ENCODE data around the gene NTN1.
"Not testable (repeated sequence)": the region's sequence is repeated elsewhere in the genome, so short reads cannot be mapped to it uniquely, and the experiment has no call there.

Gene NTN1

DNA sequence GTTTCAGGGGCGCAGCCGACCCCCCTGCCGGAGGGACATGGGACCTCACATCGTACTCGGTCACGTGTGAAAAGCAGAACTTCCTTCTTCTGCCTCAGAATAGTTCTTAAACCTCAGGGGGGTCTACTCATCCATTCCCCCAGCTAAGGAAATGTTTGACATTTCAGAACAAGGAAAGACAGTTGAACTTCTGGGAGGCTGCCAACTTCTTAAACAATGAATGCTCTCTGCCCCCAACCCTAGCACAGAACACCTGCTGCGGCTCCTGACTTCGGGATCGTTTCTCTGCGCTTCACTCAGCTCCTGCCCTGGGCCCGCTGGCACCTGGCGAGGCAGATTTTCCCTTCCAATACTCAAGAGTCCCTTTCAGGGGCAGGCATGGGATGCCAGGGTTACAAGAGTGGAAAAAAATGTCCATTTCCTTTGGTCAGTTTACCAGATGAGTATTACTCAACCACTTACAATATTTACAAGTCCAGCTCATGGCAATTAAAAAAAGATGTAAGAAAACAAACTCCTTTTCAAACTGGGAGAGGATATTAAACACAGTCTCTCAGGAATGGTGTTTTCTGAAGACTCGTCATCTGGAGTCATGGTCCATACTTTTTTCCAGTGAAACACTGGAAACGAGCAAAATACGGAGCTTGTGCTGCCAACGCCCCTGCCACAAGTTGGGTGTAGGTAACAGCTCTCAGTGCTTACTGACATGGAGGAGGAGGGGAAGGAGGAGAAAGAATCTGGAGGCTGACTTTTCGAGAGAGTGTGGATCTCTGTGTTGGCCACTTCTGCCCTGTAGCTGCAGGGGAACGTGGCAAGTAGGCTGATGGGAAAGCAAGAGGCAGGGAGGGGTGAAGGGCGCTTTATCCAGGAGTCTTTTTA is 235.7 kb downstream of the NTN1 start:
- DNase-seq: peak; percentile 24 to 58

DNA sequence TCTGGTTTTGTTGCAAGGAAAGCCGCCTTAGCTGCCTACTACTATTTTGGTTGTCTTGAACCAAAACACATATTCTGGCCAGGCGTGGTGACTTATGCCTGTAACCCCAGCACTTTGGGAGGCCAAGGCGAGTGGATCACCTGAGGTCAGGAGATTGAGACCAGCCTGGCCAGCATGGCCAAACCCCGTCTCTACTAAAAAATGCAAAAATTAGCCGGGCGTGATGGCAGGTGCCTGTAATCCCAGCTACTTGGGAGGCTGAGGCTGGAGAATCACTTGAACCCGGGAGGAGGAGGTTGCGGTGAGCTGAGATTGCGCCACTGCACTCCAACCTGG is 236.3 kb downstream of the NTN1 start:
- not testable (repeated sequence) for DNase-seq

DNA sequence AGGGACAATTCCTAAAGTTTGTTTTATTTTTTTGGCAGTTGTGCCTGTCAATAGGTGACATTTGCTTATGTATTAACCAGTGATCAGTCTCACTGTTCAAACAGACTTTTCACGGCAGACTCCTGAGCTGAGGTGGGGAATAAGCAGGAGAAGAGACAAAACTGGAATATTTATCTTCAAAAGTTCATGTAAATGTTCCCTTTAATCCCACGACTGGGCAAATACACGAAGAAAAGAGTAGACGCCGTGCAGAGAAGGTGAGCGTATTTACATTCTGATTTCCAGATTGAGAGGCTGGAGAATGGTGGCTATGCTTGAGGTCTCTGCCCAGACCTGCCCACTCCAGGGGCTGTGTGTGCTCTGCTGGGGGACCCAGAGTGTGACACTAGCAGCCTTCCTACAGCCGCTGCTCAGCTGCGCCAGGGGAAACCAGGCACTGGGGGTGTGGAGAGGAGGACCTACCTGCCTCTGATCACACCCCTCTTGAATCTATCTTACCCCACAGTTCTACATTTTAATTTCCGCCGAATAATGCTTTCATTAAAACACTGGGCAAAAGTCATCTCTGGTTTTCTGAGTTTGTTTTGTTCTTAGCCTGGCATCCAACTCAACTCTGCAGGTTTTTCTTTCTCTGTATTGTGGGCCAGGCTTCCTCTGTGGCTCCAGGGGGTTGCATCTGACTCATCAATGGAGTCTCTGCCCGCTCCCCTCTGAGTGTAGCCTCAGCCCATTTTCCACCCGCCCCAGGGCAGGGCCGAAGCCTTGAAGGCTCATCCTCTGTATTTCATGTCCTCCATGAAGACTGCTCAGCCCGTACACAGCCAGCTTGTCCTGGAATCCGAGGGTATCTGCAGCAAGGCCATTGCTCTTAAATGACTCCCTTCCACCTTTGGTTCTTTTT is 237.1 kb downstream of the NTN1 start:
- no peak for DNase-seq

DNA sequence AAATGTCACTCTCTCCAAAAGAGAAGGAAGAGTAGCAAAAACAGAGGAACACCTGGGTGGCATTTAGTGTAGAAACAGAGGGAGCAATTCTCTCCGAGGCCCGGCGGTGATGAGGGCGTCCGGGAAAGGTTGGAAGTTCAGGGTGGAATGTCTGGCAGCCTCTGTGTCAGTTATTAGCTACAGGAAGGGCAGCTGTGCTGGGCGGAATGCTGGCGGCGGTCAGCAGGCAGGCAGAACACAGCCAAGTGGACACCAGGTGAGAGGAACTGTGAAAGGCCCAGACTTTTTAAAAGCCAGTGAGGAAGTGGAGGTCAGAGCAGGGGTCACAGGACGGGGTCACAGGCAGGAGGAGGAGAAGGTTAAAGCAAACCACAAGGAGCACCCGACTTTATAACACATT is 238.1 kb downstream of the NTN1 start:
- DNase-seq: no peak

DNA sequence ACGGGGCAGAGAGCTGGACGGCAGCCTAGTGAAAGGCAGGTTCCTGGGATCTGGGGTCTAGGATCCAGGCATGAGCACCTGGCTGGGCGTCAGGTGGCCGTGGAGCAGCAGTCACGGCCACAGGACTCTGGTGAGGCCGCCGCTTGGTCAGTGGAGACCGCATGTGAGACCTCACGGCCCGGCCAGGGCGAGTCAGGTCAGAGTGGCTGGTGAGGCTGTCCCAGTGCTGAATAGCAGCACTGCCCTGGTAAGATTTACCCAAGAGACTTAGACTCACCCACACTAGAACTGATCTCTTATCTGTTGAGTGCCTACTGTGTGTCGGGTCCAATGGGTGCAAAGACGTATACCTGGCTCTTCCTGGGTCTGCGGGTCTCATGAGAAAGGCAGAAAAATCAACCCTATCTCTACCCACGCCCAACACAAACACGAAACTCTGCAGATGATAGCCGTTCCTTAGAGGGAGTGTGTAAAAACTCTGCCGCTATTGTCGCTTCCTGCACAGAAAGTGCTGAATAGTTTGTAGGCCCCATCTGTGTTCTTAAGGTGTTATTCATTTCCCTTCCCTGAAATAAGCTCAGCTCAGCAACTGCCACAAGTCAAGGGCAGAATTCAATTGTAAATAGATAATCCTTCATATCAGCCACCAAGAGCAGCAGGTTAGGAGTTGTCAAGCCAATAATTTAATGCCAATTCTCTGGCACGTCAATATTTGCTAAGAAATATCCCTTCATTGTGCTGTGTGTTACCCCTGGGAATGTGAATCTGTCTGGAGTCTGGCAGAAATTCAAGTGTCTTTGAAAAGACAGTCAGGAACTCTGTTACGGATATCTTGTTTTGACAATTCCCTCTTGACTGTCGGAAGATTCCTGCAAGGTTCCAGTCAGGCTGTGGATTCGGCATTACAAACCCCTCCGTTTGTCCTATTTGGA is 240.0 kb downstream of the NTN1 start:
- no peak for DNase-seq

GRCh38 chr17:9266031-9266680 is 244.8 kb downstream of the NTN1 start:
- DNase-seq: no peak

GRCh38 chr17:9266697-9267117 is 245.4 kb downstream of the NTN1 start:
- no peak for DNase-seq

- DNase-seq: no peak
These were observed 247.2 kb downstream of the NTN1 start for GRCh38 chr17:9268546-9268945.

DNA sequence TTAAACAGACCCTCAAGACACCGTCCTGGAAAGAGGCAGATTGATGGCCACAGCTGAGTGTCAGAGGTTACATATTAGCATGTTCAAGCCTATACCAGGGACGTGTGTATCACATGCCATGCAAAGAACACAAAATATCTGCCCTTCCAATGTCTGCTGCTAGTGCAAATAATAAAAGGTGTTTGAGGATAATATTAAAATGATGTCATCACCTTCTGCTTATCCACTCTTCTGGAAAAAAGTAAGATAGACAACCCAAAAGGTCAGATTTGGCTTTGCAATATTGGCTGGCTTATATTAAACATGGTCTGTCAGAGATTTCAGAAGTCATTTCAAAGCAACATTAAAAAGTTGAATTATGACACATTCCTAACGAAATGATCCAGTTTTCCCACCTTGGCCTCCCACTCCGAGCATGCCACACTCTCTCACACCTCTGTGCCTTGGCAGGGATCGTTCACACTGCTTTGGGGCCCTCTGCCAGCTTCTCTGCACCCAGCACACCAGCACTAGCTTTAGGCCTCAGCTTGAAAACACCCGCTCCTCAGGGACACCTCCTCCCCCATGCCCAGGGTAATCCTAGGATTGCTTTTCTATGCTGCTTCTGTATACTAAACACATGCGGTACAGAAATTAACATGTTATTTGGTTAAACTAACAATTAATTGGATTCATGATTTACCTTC is 248.2 kb downstream of the NTN1 start:
- no peak for DNase-seq

- DNase-seq: no peak
These were observed 249.6 kb downstream of the NTN1 start for GRCh38 chr17:9270921-9271320.

DNA sequence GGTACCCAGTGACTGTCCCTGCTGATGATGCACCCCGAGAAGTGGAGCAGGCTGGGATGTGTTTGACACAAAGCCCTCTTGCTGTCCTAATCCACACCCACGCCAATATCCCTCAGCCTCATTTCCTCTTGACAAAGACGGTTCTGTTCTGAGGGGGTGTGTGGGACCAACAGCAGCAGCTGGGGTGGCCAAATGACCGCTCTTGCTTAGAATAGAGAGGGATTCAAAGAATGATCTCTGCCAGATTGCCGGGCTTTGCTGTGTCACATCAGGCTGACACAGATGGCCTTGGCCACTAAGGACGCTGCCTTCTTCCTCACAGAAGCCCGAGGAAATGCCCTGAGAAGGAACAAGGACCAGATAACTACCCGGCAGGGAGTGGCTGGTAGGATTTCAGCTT is 250.7 kb downstream of the NTN1 start:
- no peak for DNase-seq

- DNase-seq: no peak
These were observed 251.3 kb downstream of the NTN1 start for GRCh38 chr17:9272501-9273200.

- DNase-seq: no peak
These were observed 252.4 kb downstream of the NTN1 start for GRCh38 chr17:9273428-9274391.

- DNase-seq: no peak
These were observed 253.7 kb downstream of the NTN1 start for GRCh38 chr17:9274973-9275372.

DNA sequence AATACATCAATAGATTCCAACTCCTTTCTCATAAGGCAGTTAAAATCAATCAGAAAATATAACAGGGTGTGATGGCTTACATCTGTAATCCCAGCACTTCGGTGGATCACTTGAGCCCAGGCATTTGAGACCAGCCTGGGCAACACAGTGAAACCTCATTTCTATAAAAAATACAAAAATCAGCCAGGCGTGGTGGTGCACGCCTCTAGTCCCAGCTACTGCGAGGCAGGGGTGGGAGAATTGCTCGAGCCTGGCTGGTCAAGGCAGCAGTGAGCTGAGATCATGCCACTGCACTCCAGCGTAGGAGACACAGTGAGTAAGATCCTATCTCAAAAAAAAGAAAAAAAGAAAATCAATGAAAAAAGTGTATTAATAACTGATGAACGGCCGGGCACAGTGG is 258.6 kb downstream of the NTN1 start:
- no peak for DNase-seq

DNA sequence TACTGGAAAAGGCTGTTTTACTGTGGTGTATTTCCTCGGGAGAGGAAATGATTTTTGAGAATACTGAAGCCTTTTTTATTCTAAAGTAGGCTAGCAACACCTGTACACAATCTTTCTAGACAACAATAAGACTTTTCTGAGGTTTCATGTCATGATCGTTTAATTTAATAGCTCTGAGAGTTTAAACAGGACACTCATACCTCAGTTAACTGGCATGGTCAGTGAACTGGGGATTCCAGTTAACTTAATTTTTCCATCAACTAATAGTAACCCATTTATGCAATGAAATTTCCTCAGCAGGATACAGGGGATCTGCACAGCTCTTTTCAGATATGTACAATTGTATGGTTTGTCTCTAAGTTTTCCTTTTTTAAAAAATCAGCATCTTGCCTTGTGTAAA is 262.6 kb downstream of the NTN1 start:
- no peak for DNase-seq

- no peak for DNase-seq
These were observed 263.6 kb downstream of the NTN1 start for GRCh38 chr17:9284884-9285283.

DNA sequence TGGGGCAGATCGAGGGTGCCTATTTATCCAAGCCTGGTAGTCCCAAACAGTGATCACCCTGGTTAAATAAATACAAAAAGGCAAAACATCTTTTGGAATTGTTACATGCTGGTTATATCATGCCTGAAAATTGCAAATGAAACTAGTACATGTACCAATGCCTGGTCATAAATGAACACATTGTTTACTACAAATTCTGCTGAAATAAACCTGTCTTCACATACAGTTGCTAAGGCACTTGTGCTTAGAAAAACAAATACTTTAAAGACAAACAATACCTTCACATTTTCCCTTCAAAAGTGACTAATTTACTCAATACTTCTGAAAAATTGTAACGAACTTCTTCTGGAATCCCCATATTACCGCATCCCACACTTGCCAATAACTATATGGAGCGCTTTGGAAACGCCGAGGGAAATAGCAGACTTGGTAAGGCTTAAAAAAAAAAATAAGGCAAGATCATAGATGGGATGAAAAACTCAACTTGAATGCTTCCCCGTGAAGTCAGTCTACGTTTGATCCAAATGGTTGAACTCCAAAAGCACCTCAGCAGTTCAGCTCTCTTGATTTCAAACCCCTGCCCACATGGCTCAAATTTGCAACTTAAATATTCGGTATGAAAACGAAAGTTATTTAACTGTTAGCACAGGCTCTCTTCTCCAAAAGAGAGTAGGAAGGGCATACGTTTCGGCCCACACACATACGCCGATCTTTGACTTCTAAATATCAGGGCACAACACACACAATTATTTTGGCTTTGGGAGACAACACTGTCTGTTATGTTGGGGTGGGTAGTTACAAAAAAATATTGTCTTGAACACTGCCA is 264.5 kb downstream of the NTN1 start:
- DNase-seq: no peak

- DNase-seq: no peak
These were observed 265.1 kb downstream of the NTN1 start for GRCh38 chr17:9286434-9286833.

Measured in Kasumi-1 (cell line).